ENCODE results near the gene CEACAM19. TPM values are rescaled to one million over a fixed set of nuclear protein-coding genes. Genes with fewer than 3 reads are reported as not detected.

The CEACAM19 gene
- total and polyA plus RNA-seq, 2 of the 8 experiments (the other 6 are each of a cell fraction or from before 2014, with no cell fraction given), result 3.1 to 3.4 TPM

- TF ChIP-seq CHD1 (IDR thresholded peaks at IDR 0.05; ENCODE audit: low read depth, low read length) (no peak), BCL11A (IDR thresholded peaks at IDR 0.05; ENCODE audit: low read depth in 2 of 2, low read length in 2 of 2) (no peak)
Measured at GRCh38 chr19:44717603-44718002, 46.3 kb downstream of the CEACAM19 start (continued).
